BJ (cell line): Measurements from ENCODE around the gene MROH8. TPM values are rescaled to one million over a fixed set of nuclear protein-coding genes. Genes with fewer than 3 reads are reported as not detected.

Experiments
- CTCF ChIA-PET: fragments of 350-600 bp; formaldehyde crosslinking; extraction: SDS; loops from one replicate; lab custom pipeline; 2021; ENCODE audit warnings: antibody characterized with exemption, inconsistent platforms; lab: Yijun Ruan, JAX
- POLR2A ChIA-PET: fragments of 300-600 bp; sonication (Branson Sonifier 250); formaldehyde crosslinking; extraction: SDS; loops from one replicate; lab custom pipeline; 2021; ENCODE audit warnings: antibody characterized with exemption; lab: Charles Lee
- DNase-seq: peaks from one replicate; pipeline ENCODE4 v3.0.0-alpha.2; 2011; ENCODE audit warnings: low read depth
- H3K27me3 ChIP-seq: 2 replicates; pipeline ENCODE4 v1.6.0; 2011; ENCODE audit warnings: low read length; ENCODE audit not compliant: control insufficient read depth, insufficient read depth
- H3K36me3 ChIP-seq: 2 replicates; pipeline ENCODE4 v1.5.1; 2011; ENCODE audit warnings: low read length; ENCODE audit not compliant: control insufficient read depth, insufficient read depth
- H3K4me3 ChIP-seq: 2 replicates; pipeline ENCODE4 v1.5.1; 2011; ENCODE audit warnings: low read depth, mild to moderate bottlenecking, control low read depth, low read length
- polyA plus RNA-seq: library from polyadenylated mRNA; depleted of rRNA; stranded (reverse); fragments of >200 nt; gene quantifications from 2 replicates; pipeline ENCODE4 v1.2.3, GENCODE V29; 2011
- TF ChIP-seq, protein P1 (sequence below): IDR thresholded peaks from 2 replicates; pipeline ENCODE4 v1.5.1; 2011; ENCODE audit warnings: low read depth, mild to moderate bottlenecking, control low read depth, inconsistent platforms, low read length, moderate library complexity; ENCODE audit not compliant: insufficient read depth

MROH8 gene
- polyA plus RNA-seq, 1 experiment: 2.4 TPM

DNA sequence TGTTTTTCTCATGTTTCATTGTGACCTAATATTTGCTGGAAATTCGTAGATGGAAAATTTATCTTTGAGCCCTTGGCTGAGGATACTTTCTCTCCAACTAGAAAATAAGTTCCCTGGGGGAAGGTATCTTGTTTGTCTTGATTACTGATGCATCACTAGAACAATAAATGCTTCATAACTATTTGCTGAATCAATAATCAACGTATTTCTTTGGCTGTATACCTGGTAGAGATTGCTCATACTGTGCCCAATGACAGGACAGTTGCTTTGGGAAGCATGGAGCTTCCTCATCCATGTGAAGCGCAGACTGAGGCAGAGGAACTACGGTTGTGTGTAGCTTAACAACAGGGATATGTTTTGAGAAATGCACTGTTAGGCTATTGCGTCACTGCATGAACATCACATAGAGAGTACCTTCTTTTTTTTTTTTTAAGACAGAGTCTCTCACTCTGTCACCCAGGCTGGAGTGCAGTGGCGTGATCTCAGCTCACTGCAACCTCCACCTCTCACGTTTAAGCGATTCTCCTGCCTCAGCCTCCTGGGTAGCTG lies 34.4 kb downstream of the MROH8 start:
- TF ChIP-seq, protein P1, sequence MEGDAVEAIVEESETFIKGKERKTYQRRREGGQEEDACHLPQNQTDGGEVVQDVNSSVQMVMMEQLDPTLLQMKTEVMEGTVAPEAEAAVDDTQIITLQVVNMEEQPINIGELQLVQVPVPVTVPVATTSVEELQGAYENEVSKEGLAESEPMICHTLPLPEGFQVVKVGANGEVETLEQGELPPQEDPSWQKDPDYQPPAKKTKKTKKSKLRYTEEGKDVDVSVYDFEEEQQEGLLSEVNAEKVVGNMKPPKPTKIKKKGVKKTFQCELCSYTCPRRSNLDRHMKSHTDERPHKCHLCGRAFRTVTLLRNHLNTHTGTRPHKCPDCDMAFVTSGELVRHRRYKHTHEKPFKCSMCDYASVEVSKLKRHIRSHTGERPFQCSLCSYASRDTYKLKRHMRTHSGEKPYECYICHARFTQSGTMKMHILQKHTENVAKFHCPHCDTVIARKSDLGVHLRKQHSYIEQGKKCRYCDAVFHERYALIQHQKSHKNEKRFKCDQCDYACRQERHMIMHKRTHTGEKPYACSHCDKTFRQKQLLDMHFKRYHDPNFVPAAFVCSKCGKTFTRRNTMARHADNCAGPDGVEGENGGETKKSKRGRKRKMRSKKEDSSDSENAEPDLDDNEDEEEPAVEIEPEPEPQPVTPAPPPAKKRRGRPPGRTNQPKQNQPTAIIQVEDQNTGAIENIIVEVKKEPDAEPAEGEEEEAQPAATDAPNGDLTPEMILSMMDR: no peak
- no peaks in the 10 kb centered on the region for H3K36me3 ChIP-seq
- H3K27me3 ChIP-seq: no peaks in the 10 kb centered on the region
- H3K4me3 ChIP-seq: no peak overlapping the region
- no peak for DNase-seq
- POLR2A ChIA-PET: no interaction called here
- CTCF ChIA-PET: interaction anchor here (0.9 kb wide), 1 partner anchor 9 kb away, joined by 3 read pairs; no protein-coding TSS in a partner anchor

DNA sequence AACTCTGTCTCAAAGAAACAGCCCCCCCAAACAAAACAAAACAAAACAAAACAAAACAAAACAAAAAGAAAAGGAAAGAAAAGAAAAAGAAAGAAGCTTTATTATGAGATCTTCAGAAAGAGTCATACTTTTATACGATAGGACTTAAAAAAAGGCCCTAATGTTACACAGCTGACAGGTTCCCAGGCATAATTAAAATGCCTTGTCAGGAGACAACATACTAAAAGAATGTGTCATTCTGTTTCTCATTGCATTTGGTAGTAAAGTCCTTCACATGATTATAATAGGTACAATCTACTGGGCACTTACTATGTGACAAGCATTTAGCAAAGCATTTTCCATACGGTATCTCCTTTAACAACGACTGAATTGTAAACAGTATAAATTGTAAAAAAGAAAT lies 36.6 kb downstream of the MROH8 start:
- ChIA-PET POLR2A (no interaction called here), CTCF (no interaction called here)
- Histone ChIP-seq H3K36me3 (no peaks in the 10 kb centered on the region), H3K4me3 (no peak overlapping the region), H3K27me3 (no peaks in the 10 kb centered on the region)
- TF ChIP-seq, protein P1: no peak
- DNase-seq: peak; percentile 19

DNA sequence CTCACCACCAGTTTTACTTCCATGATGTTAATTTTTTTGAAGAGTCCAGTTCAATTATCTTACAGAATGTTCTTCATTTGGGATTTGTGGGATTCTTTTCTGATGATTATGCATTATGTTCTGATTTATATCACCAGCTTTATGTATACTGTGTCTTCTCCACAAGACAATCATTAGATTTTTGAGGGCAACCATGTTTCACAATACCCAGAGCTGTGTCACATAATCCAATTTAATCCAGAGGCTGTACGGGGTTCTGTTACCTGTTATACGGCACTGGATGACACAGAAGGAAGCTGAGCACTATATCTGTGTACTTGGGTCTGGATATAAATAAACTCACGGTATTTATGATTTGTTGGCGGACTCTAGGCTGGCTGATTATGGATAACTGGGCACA lies 41.8 kb downstream of the MROH8 start:
- TF ChIP-seq, protein P1: no peak
- Histone ChIP-seq H3K4me3 (no peak overlapping the region), H3K36me3 (no peaks in the 10 kb centered on the region), H3K27me3 (no peaks in the 10 kb centered on the region; the same call in 1 of the 2 replicates)
- CTCF ChIA-PET: no interaction called here
- DNase-seq: no peak
- POLR2A ChIA-PET: no interaction called here

DNA sequence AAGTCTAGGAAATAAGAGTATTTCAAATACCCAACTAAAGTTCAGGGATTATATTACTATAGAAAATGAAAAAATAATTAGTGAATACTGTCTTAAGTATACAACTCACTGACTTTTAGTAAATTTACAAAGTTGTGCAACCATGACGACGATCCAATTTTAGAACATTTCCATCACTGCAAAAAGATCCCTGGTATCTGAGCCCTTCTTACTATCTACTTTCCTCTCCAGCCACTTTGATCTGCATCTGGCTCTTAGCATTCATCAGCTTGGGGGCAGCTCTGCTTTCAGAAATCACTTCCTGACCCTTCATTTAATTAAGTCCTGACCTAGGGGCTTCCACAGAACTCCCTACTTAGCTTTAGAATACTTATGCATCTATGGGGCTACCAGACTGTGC lies 45.4 kb downstream of the MROH8 start:
- CTCF ChIA-PET: no interaction called here
- H3K36me3 ChIP-seq: no peaks in the 10 kb centered on the region
- POLR2A ChIA-PET: no interaction called here

DNA sequence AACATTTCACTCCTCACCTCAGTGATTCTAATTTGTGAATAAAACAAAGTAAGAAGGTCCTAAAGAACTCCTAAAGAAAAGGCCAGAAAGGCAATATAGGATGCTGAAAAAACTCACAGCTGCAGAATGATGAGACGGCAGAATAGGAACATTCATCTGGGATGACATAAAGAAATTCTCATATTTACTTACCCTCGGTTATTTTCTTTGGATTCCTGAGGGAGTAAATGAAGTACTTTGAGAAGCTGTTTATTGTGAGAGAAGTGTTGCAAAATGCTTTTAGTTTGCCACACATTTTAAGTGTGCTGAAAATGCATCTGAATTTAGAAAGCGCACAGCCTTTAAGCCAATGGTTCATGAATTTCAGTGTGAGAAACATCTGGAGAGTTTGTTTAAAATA lies 47.9 kb downstream of the MROH8 start:
- H3K4me3 ChIP-seq: no peak overlapping the region
- TF ChIP-seq, protein P1: no peak
- H3K27me3 ChIP-seq: peaks cover 2% of the 10 kb centered on the region
- no peaks in the 10 kb centered on the region for H3K36me3 ChIP-seq
- POLR2A ChIA-PET: no interaction called here
- no peak for DNase-seq
- CTCF ChIA-PET: interaction anchor here (1.5 kb wide), 1 partner anchor 50 kb away, joined by 3 read pairs; no protein-coding TSS in a partner anchor

More for the DNA sequence above, 45.4 kb downstream of the MROH8 start:
- H3K4me3 ChIP-seq: no peak overlapping the region
- no peak for DNase-seq
- H3K27me3 ChIP-seq: peaks cover 2% of the 10 kb centered on the region
- TF ChIP-seq, protein P1: no peak
